GM19240 (cell line): ENCODE measurements around the gene MAP2K5.

Source experiments
- DNase-seq: peaks from one replicate; pipeline ENCODE4 v3.0.0; 2011; ENCODE audit warnings: low spot score; ENCODE audit not compliant: insufficient read length

The MAP2K5 gene

DNA sequence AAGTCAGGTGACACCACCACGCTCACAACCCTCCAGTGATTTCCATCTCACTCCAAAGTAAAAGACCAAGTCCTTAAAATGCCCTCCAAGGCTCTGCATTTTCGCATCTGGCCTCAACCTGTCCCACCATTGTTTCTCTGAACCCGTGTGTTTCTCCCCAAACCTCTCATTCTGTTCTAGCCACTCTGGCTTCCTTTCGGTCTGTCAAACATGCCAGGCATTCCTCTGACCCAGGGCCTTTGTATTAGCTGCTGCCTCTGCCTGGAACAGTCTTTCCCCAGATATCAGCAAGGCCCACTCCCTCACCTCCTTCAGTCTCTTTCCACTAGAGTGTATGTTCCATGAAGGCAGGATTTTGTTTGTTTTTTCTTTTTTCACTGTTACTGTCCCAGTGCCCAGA is 16.0 kb downstream of the MAP2K5 start:
- no peak for DNase-seq

- DNase-seq = no peak
Measured at GRCh38 chr15:67559158-67559557, 16.7 kb downstream of the MAP2K5 start.

DNA sequence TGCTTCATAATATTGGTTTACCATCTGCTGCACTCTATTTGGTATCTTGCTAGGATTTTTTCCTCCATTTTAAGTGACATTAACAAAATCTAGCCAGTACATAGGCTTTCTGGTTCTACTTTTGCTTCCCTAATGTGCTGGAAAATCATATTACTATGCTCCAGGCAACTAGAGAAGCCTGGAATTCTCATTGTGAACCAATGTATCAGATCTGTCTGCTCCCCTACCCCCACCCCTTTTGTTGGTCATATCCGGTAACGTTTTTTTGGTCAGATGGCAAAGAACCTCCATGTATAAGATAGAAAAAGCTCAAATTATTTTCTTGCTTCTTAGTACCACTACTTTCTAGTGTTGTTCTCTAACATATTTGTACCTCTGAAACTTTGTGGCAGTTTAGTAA is 17.1 kb downstream of the MAP2K5 start:
- no peak for DNase-seq

- DNase-seq = no peak
Measured at GRCh38 chr15:67560320-67560719, 17.8 kb downstream of the MAP2K5 start.

GRCh38 chr15:67563092-67563491 is 20.6 kb downstream of the MAP2K5 start:
- no peak for DNase-seq

DNA sequence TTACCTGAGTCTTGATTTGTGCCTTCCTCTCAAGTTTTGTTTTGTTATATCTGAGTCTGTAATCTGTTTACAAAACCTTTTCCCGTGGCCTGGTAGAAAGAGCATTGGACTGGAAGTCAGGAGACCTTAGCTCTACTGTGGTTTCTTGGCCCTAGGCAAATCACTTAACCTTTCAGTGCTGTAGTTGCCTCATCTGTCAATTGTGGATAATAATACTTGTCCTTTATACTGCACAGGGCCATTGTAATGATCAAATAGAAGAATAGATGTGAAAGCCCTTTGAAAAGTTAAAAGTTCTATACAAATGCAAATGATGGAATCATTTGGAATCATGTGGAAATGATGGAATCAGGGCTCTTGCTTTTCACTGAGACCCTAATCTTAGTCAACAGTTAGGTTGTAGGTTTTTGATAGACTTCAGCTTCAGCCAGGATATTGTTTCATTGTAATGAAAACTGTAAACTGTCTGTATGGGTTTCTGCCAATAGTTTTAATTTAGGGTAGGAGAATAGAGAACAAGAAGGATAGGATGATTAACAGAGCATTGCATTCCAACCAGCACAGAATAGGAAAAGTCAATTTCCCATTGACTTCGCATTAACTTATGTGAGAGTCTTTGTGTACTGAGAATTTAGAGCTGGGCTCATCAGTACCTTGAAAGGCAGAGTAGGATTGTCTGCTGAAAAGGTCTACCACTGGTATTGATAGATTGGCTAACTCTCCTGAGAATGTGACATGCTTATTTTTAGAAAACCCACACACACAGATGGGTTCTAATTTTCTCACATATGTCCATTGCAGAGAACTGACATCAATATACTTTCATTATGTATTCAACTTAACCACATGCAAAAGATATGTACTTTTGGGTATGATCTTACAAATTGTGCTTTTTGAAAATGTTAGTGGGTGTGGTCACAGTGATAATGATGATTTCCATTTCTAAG is 21.8 kb downstream of the MAP2K5 start:
- DNase-seq = no peak

DNA sequence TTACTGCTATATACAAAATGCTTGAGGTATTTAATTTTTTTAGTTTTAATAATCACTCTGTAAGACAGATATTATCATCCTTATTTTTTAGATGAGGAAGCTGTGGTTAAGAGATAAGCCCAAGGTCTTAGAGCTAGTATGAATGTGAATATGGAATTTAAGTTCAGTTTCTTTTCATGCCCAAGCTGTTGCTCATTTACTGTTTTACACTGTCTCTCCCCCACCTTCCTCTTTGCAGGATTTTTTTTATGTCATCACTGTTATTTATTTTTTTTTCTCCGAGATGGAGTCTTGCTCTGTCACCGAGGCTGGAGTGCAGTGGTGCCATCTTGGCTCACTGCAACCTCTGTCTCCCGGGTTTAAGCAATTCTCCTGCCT is 22.5 kb downstream of the MAP2K5 start:
- no peak for DNase-seq

DNA sequence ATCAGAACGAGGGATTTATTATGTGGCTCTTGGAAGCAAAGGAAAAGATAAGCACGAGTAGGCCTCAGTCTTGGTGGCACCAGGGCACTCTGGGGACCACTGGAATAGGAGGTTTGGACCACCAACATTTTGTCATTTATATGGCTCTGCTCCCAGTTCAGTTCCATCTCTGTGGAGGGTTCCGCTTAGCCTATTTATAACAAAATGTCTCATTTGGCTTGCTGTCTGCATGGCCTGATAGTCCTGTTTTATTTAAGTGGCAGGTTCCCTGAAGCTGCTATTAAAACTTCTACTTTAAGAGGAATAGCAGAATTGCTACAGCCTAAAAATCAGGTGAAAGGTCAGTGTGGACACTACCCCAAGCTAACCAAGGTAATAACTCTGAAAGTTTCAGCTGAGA is 27.2 kb downstream of the MAP2K5 start:
- DNase-seq = no peak

DNA sequence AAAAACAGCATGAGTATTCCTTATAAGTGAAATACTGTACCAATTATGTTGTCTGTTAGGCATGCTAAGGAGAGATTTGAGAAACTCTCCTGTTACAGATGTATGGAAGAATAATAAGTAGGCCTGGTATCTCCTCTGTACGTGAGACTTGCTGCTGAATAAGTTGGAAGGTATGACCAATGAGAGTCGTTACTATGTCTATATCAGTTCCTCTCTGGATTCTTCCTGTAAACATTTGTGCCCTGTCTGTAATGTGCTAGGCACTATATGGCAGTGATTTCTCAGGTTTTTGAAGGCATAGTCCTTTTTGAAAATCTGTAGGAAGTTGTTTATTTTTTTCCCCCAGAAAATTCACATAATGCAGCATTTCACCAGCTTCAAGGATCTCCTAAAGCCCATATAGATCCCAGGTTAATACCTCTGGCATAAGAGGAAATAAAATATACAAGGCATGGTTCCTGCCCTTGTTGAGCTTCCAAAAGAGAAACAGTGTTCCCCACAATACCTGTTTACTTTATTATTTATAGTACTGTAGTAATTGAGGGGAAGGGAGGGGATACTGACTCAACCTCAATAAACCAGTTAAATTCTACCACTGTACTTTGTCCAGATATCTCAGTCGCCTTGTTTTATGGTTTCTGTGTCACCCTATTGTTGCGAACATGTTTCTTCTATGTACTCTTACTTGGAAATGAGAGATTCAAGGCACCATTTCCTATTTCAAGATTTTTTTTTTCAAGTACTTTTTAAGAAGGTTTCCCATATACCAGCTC is 28.6 kb downstream of the MAP2K5 start:
- DNase-seq = no peak

DNA sequence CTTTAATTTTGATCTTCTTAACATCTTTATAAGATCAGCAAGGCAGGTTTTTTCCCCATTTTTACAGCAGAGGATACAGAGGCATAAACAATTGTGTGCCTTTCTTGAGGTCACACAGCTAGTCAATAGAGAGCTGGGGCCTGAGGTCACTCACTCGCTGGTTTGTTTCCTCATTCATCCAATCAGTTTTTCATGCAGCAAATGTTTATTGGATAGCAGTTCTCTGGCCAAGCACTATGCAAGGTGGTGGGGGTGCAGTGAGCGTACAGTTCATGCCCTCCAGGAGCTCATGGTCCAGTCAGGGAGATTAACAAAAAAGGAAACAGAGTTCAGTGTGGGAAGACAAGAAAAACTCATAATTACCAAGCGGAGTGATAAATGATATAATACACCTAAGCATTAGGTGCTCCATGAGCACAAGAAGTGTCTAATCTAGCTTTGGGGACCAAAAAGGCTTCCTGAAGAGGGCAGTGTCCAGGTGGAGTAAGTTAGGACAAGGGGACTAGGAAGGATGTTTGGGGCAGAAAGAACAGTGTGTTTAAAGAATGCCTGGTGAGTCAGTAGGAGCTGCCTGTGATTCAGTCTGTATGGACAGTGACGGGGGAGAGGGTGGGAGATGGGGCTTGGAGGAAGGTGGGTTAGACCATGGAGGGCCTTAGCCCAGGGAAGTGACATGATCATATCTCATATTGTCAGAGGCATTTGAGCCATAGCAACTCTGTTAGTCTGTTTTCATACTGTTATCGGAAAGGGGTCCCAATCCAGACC is 29.3 kb downstream of the MAP2K5 start:
- DNase-seq = no peak

DNA sequence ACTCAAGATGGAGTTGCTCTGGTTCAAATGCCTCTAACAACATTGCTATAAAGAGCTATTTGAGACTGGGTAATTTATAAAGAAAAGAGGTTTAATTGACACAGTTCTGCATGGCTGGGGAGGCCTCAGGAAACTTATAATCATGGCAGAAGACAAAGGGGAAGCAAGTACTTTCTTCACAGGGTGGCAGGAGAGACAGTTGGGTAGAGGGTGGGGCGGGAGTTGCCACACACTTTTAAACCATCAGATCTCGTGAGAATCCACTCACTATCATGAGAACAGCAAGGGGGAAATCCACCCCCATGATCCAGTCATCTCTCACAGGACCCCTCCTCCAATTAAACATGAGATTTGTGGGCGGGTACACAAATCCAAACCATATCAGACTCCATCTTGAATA is 30.7 kb downstream of the MAP2K5 start:
- DNase-seq = no peak

GRCh38 chr15:67575039-67575502 is 32.6 kb downstream of the MAP2K5 start:
- DNase-seq = no peak

DNA sequence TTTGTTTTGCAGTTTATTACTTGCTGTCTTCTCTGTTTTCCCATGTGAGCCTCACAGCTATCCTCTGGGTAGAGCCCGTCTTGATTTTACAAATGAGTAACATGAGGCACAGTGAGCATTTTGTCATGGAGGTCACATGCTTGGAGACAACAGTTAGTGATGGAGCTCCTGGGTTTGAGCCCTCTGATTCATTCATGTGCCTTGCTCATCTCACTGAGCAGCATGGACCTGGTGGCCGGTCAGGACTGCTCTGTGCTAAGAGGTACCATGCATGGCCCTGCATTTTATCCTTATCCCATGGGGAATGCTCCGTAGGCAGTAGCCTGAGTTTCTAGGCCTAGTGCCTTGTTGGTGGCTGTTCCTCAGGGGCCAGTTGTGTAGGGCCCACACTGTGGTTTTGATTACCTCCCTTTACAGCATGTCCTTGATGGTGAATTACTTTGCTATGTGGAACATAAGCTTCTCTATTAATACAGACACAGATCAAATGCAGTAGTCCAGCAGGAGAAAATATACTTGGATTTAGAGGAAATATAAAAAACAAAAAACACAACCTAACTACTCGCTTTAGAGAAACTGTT is 35.6 kb downstream of the MAP2K5 start:
- no peak for DNase-seq

DNA sequence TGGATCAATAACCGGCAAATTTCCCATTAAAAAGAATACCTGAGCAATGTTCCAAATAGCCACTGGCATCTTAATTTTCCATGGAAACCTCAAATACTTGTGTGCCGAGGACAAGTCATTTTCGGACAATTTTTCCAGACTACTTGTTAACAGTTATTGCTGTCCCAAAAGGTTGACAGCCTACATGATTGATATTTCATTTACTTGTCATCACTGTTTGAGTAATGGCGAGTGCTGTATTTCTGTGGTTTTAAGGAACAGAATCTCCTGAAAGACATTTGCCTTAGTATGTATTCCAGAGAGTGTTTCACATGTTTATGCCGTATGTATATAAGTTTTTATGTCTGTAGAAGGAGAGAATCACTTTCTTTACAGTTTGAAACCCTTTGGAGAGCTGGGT is 36.7 kb downstream of the MAP2K5 start:
- no peak for DNase-seq

DNA sequence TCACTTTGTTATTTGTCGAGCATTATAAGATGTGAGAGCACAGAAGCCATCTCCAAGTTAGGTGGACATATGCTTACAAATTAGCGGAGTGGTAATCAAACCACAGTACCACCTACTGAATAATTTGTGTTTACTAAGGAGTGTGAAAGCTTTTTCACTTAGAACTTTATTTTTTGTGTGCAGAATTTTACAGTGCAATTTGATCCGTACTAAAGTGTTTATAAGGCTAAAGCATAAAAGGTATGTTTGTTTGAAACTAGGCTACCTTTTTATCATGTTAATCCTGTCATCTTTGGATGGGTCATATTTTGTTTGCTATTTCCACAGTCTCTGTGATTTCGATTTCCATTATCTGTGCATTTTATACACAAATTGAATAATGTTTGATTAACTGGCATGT is 37.5 kb downstream of the MAP2K5 start:
- no peak for DNase-seq

DNA sequence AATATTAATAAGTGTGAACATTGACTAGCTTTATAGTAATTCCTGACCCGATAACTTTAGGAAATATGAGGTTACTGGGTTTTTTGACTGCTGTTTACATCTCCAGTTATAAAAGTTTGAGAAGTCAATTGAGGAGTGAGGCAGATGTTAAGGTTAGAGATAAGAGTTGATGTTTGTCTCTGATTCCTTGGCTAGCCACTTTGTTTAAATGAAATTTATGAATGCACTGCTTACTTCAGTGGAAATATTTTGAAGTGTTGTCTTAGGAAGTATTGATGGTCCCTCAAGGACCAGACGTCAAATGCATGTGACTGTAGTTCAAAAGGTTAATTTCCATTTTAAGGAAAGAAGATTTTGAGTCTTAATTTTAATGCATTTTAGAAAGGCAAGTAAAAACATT is 41.7 kb downstream of the MAP2K5 start:
- DNase-seq = no peak

- no peak for DNase-seq
Measured at GRCh38 chr15:67585681-67586080, 43.2 kb downstream of the MAP2K5 start.

DNA sequence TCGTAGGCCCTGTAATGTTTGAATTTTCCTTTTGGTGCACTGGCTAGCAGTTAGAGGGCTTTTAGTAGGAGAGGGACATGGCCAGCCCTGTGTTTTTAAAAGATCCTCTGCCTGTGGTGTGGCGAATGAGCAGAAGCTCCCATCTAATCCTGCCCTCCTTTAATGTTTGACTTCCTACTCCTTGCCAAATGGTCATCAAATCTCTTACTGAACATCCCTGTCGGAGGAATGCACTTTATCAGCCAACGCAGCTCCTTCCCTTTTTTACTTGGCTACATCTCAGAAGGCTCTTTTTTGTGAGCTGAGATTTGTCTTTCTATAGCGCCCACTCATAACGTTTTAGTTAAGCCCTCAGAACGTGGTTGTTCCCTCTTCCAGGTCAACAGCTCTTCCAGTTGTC is 44.8 kb downstream of the MAP2K5 start:
- DNase-seq = no peak

DNA sequence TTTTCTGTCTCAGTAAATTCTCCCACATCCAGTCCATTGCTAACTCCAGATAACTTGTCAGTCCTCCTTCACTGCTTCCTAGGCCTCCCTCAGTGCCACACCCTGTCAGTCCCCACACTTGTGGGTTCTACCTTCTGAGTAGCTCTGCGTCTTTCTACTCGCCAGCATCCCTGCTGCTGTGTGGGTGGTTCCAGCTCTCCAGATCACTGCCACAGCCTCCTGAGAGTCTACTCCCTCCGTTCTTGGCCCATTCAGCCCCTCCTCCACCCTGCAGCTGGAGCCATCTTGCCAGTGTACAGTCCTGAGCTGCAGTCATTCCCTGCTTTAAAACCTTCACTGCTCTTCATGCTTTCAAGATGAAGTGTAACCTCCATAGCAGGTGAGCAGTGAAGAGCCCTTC is 45.3 kb downstream of the MAP2K5 start:
- no peak for DNase-seq

GRCh38 chr15:67590191-67590590 is 47.7 kb downstream of the MAP2K5 start:
- no peak for DNase-seq

DNA sequence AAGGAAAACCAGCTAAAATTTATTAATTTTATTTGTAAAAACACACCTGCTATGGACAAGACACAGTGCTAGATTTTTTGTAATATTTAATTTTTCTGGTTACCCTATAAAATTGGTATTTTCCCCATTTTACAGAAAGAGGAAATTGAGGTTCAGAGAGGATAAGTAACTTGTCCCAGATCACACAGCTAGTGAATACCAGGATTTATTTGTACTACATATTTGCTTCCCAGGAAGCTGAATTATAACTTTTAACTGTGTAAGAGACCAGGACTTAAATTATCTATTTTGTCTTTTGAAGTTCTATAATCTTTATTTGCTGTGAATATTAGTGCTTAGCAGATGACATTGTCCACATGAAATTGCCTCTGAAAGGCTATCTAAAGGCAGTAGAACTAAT is 49.7 kb downstream of the MAP2K5 start:
- no peak for DNase-seq
